ENCODE results near the gene OR5V1. TPM values are rescaled to one million over a fixed set of nuclear protein-coding genes. Genes with fewer than 3 reads are reported as not detected.
"Not testable (repeated sequence)": the region's sequence is repeated elsewhere in the genome, so short reads cannot be mapped to it uniquely, and the experiment has no call there.

The OR5V1 gene
- not detected for total RNA-seq

- Mint-ChIP-seq H3K36me3 (ENCODE audit: insufficient read depth) (no peaks in the 10 kb centered on the region), H3K27me3 (ENCODE audit: low read depth) (peaks cover 29% of the 10 kb centered on the region), H3K4me3 (no peak within 1 kb of the TSS), H3K9me3 (no peaks in the 10 kb centered on the region), H3K4me1 (ENCODE audit: low read depth) (no peaks in the 10 kb centered on the region)
- no peak for DNase-seq
- no peak for ATAC-seq
These were observed at the start of gene OR5V1 for GRCh38 chr6:29368765-29369164. Gene OR5V1 (minus strand): TSS chr6:29368865. CDS start chr6:29356195, 12,670 bp downstream.

GRCh38 chr6:29414588-29414987 is 45.9 kb upstream of the OR5V1 start, which contains the start of gene OR12D1:
Gene OR12D1 (plus strand): TSS chr6:29414928.
- peaks cover 33% of the 10 kb centered on the region for H3K27me3 Mint-ChIP-seq (ENCODE audit: low read depth)
- no peak for ATAC-seq

GRCh38 chr6:29403801-29404200 is 35.1 kb upstream of the OR5V1 start:
- Mint-ChIP-seq H3K27me3 (ENCODE audit: low read depth) (peaks cover 25% of the 10 kb centered on the region), H3K4me1 (ENCODE audit: low read depth) (no peaks in the 10 kb centered on the region), H3K4me3 (no peak overlapping the region), H3K36me3 (ENCODE audit: insufficient read depth) (no peaks in the 10 kb centered on the region), H3K9me3 (no peaks in the 10 kb centered on the region)
- ATAC-seq (no peak), DNase-seq (no peak)

More at GRCh38 chr6:29414588-29414987, 45.9 kb upstream of the OR5V1 start, which contains the start of gene OR12D1:
- H3K4me1 Mint-ChIP-seq (ENCODE audit: low read depth), result no peaks in the 10 kb centered on the region
- H3K9me3 Mint-ChIP-seq, result peaks cover 22% of the 10 kb centered on the region
- no peak for DNase-seq
- no peaks in the 10 kb centered on the region for H3K36me3 Mint-ChIP-seq (ENCODE audit: insufficient read depth)
- no peak within 1 kb of the TSS for H3K4me3 Mint-ChIP-seq

- no peak for DNase-seq
- H3K9me3 Mint-ChIP-seq, result no peaks in the 10 kb centered on the region
- H3K4me1 Mint-ChIP-seq (ENCODE audit: low read depth), result no peaks in the 10 kb centered on the region
- no peak for ATAC-seq
- no peaks in the 10 kb centered on the region for H3K36me3 Mint-ChIP-seq (ENCODE audit: insufficient read depth)
- peaks cover 31% of the 10 kb centered on the region for H3K27me3 Mint-ChIP-seq (ENCODE audit: low read depth)
- no peak overlapping the region for H3K4me3 Mint-ChIP-seq
These were observed 30.9 kb upstream of the OR5V1 start for GRCh38 chr6:29399525-29399924.

- Mint-ChIP-seq H3K4me1 (ENCODE audit: low read depth) (no peaks in the 10 kb centered on the region), H3K36me3 (ENCODE audit: insufficient read depth) (no peaks in the 10 kb centered on the region), H3K4me3 (no peak within 1 kb of the TSS), H3K27me3 (ENCODE audit: low read depth) (peaks cover 34% of the 10 kb centered on the region), H3K9me3 (no peaks in the 10 kb centered on the region)
- ATAC-seq (no peak), DNase-seq (no peak)
These were observed 26.7 kb upstream of the OR5V1 start, which contains the start of gene OR12D2 for GRCh38 chr6:29395331-29395730. Gene OR12D2 (plus strand): TSS chr6:29395631. CDS start chr6:29396700, 1,069 bp downstream.

- no peak for DNase-seq
- ATAC-seq, result no peak
- no peaks in the 10 kb centered on the region for H3K4me1 Mint-ChIP-seq (ENCODE audit: low read depth)
- H3K9me3 Mint-ChIP-seq, result no peaks in the 10 kb centered on the region
- no peaks in the 10 kb centered on the region for H3K36me3 Mint-ChIP-seq (ENCODE audit: insufficient read depth)
- peaks cover 23% of the 10 kb centered on the region for H3K27me3 Mint-ChIP-seq (ENCODE audit: low read depth)
- no peak overlapping the region for H3K4me3 Mint-ChIP-seq
These were observed 19.9 kb upstream of the OR5V1 start for GRCh38 chr6:29388533-29388932.

- Mint-ChIP-seq H3K36me3 (ENCODE audit: insufficient read depth) (no peaks in the 10 kb centered on the region), H3K4me3 (no peak overlapping the region), H3K4me1 (ENCODE audit: low read depth) (no peaks in the 10 kb centered on the region), H3K27me3 (ENCODE audit: low read depth) (peaks cover 37% of the 10 kb centered on the region), H3K9me3 (no peaks in the 10 kb centered on the region)
- DNase-seq (no peak), ATAC-seq (no peak)
These were observed 7.3 kb upstream of the OR5V1 start for GRCh38 chr6:29376003-29376402.

GRCh38 chr6:29375191-29375590 is 6.5 kb upstream of the OR5V1 start, which contains the start of gene OR12D3:
Gene OR12D3 (minus strand): TSS chr6:29375291. CDS start chr6:29375287, 4 bp downstream.
- ATAC-seq, result no peak
- H3K27me3 Mint-ChIP-seq (ENCODE audit: low read depth), result peaks cover 38% of the 10 kb centered on the region

GRCh38 chr6:29355603-29356002 is 13.1 kb downstream of the OR5V1 start:
- Mint-ChIP-seq H3K4me3 (no peak overlapping the region), H3K27me3 (ENCODE audit: low read depth) (peaks cover 47% of the 10 kb centered on the region), H3K4me1 (ENCODE audit: low read depth) (no peaks in the 10 kb centered on the region), H3K9me3 (peaks cover 7% of the 10 kb centered on the region), H3K36me3 (ENCODE audit: insufficient read depth) (no peaks in the 10 kb centered on the region)
- no peak for DNase-seq
- ATAC-seq, result no peak

More at GRCh38 chr6:29375191-29375590, 6.5 kb upstream of the OR5V1 start, which contains the start of gene OR12D3:
- no peak for DNase-seq
- no peaks in the 10 kb centered on the region for H3K4me1 Mint-ChIP-seq (ENCODE audit: low read depth)
- H3K9me3 Mint-ChIP-seq, result no peaks in the 10 kb centered on the region
- H3K36me3 Mint-ChIP-seq (ENCODE audit: insufficient read depth), result no peaks in the 10 kb centered on the region
- no peak within 1 kb of the TSS for H3K4me3 Mint-ChIP-seq

GRCh38 chr6:29354980-29355379 is 13.7 kb downstream of the OR5V1 start:
- peaks cover 43% of the 10 kb centered on the region for H3K27me3 Mint-ChIP-seq (ENCODE audit: low read depth)
- no peaks in the 10 kb centered on the region for H3K36me3 Mint-ChIP-seq (ENCODE audit: insufficient read depth)
- DNase-seq (no peak), ATAC-seq (no peak)
- H3K4me1 Mint-ChIP-seq (ENCODE audit: low read depth), result no peaks in the 10 kb centered on the region
- peaks cover 7% of the 10 kb centered on the region for H3K9me3 Mint-ChIP-seq
- no peak overlapping the region for H3K4me3 Mint-ChIP-seq

GRCh38 chr6:29349348-29349747 is 19.3 kb downstream of the OR5V1 start:
- not testable (repeated sequence) for H3K4me1 Mint-ChIP-seq (ENCODE audit: low read depth); H3K9me3 Mint-ChIP-seq; DNase-seq; H3K4me3 Mint-ChIP-seq; ATAC-seq; H3K36me3 Mint-ChIP-seq (ENCODE audit: insufficient read depth)
- H3K27me3 Mint-ChIP-seq (ENCODE audit: low read depth), result peaks cover 28% of the 10 kb centered on the region

- ATAC-seq (no peak), DNase-seq (no peak)
- H3K4me1 Mint-ChIP-seq (ENCODE audit: low read depth), result no peaks in the 10 kb centered on the region
- H3K9me3 Mint-ChIP-seq, result peaks cover 2% of the 10 kb centered on the region
- no peaks in the 10 kb centered on the region for H3K36me3 Mint-ChIP-seq (ENCODE audit: insufficient read depth)
- peaks cover 14% of the 10 kb centered on the region for H3K27me3 Mint-ChIP-seq (ENCODE audit: low read depth)
- no peak overlapping the region for H3K4me3 Mint-ChIP-seq
These were observed 23.3 kb downstream of the OR5V1 start for GRCh38 chr6:29345380-29345779.

GRCh38 chr6:29336269-29336668 is 32.4 kb downstream of the OR5V1 start:
- Mint-ChIP-seq H3K4me1 (ENCODE audit: low read depth) (no peaks in the 10 kb centered on the region), H3K27me3 (ENCODE audit: low read depth) (peaks cover 26% of the 10 kb centered on the region), H3K4me3 (no peak overlapping the region), H3K36me3 (ENCODE audit: insufficient read depth) (no peaks in the 10 kb centered on the region), H3K9me3 (peaks cover 5% of the 10 kb centered on the region)
- DNase-seq (no peak), ATAC-seq (no peak)

GRCh38 chr6:29332676-29333075 is 36.0 kb downstream of the OR5V1 start:
- Mint-ChIP-seq H3K36me3 (ENCODE audit: insufficient read depth) (no peaks in the 10 kb centered on the region), H3K4me1 (ENCODE audit: low read depth) (no peaks in the 10 kb centered on the region), H3K9me3 (peaks cover 5% of the 10 kb centered on the region), H3K27me3 (ENCODE audit: low read depth) (peaks cover 32% of the 10 kb centered on the region), H3K4me3 (no peak overlapping the region)
- ATAC-seq, result no peak
- no peak for DNase-seq

- H3K36me3 Mint-ChIP-seq (ENCODE audit: insufficient read depth), result no peaks in the 10 kb centered on the region
- H3K9me3 Mint-ChIP-seq, result no peaks in the 10 kb centered on the region
- H3K4me3 Mint-ChIP-seq, result no peak overlapping the region
- ATAC-seq (no peak), DNase-seq (no peak)
- peaks cover 42% of the 10 kb centered on the region for H3K27me3 Mint-ChIP-seq (ENCODE audit: low read depth)
- no peaks in the 10 kb centered on the region for H3K4me1 Mint-ChIP-seq (ENCODE audit: low read depth)
These were observed 42.9 kb downstream of the OR5V1 start for GRCh38 chr6:29325777-29326176.
